Measurements from ENCODE around the gene GUCY2D.

GUCY2D gene

GRCh38 chr17:8068736-8069586, 66.5 kb downstream of the GUCY2D start:
- no peak for DNase-seq

- DNase-seq, result no peak
These were observed 67.1 kb downstream of the GUCY2D start for GRCh38 chr17:8069587-8069860.

Measured in activated CD4-positive, alpha-beta T cell treated with anti-CD3 and anti-CD28 coated beads for 48 hours (primary cell).